ENCODE data around the gene IQCM. TPM values are rescaled to one million over a fixed set of nuclear protein-coding genes. Genes with fewer than 3 reads are reported as not detected.

IQCM gene
- total and polyA plus RNA-seq, 10 of the 15 experiments (the other 5 are each of a cell fraction or from before 2014, with no cell fraction given): not detected

DNA sequence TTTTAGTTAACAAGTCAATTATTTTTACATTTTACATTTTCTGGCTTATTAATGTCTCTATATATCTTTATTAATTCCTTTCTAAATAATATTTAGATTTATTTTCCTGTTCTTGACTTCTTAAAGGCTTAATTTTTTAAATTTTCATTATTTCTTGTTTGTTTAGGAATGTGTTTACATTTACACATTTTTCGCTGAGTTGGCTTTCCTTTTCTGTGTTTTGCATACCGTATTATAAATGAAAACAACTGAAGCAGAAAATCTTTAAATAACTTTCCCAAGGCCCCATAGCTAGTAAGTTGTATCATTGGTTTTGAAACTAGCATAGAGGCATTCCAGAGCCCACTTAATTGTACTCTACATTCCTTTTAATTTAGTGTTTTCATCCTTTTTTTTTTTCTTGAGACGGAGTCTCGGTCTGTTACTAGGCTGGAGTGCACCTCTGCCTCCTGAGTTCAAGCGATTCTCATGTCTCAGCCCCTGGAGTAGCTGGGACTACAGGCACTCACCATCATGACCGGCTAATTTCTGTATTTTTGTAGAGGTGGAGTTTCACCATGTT lies 261.6 kb downstream of the IQCM start:
- no peak for FAIRE-seq
- RAD21 ChIA-PET (ENCODE audit: unreplicated experiment): no interaction called here

More for the DNA sequence above, 261.6 kb downstream of the IQCM start:
- H3K9me3 ChIP-seq (replicated peaks; ENCODE audit: control insufficient read depth, insufficient read depth, low read length): no peaks in the 10 kb centered on the region
- no peaks in the 10 kb centered on the region for H3K36me3 ChIP-seq (ENCODE audit: control insufficient read depth in 2 of 2, insufficient read depth in 2 of 2, low read length in 1 of 2)
- ATAC-seq (no peak), DNase-seq (ENCODE audit: low read depth, low spot score) (no peak)
- ChIA-PET CTCF (no interaction called here), SMC1A (ENCODE audit: uncharacterized antibody, unreplicated experiment) (no interaction called here), POLR2A (no interaction called here)
- H3K4me1 ChIP-seq (ENCODE audit: control insufficient read depth, insufficient read depth, low read length): no peaks in the 10 kb centered on the region
- intact Hi-C loops (cut with micrococcal nuclease; ENCODE audit: unreplicated experiment): no loop called here
- TF ChIP-seq, protein P1, sequence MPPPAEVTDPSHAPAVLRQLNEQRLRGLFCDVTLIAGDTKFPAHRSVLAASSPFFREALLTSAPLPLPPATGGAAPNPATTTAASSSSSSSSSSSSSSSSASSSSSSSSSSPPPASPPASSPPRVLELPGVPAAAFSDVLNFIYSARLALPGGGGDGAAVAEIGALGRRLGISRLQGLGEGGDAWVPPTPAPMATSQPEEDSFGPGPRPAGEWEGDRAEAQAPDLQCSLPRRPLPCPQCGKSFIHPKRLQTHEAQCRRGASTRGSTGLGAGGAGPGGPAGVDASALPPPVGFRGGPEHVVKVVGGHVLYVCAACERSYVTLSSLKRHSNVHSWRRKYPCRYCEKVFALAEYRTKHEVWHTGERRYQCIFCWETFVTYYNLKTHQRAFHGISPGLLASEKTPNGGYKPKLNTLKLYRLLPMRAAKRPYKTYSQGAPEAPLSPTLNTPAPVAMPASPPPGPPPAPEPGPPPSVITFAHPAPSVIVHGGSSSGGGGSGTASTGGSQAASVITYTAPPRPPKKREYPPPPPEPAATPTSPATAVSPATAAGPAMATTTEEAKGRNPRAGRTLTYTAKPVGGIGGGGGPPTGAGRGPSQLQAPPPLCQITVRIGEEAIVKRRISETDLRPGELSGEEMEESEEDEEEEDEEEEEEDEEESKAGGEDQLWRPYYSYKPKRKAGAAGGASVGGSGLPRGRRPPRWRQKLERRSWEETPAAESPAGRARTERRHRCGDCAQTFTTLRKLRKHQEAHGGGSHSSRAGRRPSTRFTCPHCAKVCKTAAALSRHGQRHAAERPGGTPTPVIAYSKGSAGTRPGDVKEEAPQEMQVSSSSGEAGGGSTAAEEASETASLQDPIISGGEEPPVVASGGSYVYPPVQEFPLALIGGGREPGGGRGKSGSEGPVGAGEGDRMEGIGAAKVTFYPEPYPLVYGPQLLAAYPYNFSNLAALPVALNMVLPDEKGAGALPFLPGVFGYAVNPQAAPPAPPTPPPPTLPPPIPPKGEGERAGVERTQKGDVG (CRISPR knock-in tag; IDR thresholded peaks at IDR 0.05): no peak
- no peak for TF ChIP-seq GATAD2B (conservative IDR thresholded peaks at IDR 0.05; ENCODE audit: low read depth)
- no peak for TF ChIP-seq CBX3 (IDR thresholded peaks at IDR 0.05; ENCODE audit: borderline replicate concordance, low read depth)
- no peak for TF ChIP-seq TCF12 (IDR thresholded peaks at IDR 0.05; ENCODE audit: low read depth, low read length)
- TF ChIP-seq FOS (IDR thresholded peaks at IDR 0.05; ENCODE audit: borderline replicate concordance, extremely low read depth, insufficient read length): no peak
- TF ChIP-seq, protein P2, sequence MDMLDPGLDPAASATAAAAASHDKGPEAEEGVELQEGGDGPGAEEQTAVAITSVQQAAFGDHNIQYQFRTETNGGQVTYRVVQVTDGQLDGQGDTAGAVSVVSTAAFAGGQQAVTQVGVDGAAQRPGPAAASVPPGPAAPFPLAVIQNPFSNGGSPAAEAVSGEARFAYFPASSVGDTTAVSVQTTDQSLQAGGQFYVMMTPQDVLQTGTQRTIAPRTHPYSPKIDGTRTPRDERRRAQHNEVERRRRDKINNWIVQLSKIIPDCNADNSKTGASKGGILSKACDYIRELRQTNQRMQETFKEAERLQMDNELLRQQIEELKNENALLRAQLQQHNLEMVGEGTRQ (IDR thresholded peaks at IDR 0.05; ENCODE audit: borderline replicate concordance, low read depth, low read length): no peak
- TF ChIP-seq RAD21 (IDR thresholded peaks at IDR 0.05; ENCODE audit: insufficient read depth, low read depth, low read length): no peak
- no peak for TF ChIP-seq SUZ12 (IDR thresholded peaks at IDR 0.05; ENCODE audit: unreplicated experiment)
- no peak for TF ChIP-seq HDAC6 (IDR thresholded peaks at IDR 0.05; ENCODE audit: unreplicated experiment)
- no peak for TF ChIP-seq IKZF2 (IDR thresholded peaks at IDR 0.05)
- H3K79me2 ChIP-seq (ENCODE audit: control insufficient read depth, insufficient read depth, low read length): no peaks in the 10 kb centered on the region
- H3K27me3 ChIP-seq (replicated peaks in 1 of 2; ENCODE audit: control insufficient read depth in 2 of 2, insufficient read depth in 2 of 2, low read length in 1 of 2): no peaks in the 10 kb centered on the region
- no peak overlapping the region for H3K27ac ChIP-seq (ENCODE audit: control insufficient read depth, insufficient read depth)
- in situ Hi-C loops (cut with MboI): no loop called here
- no peaks in the 10 kb centered on the region for H4K20me1 ChIP-seq (ENCODE audit: control insufficient read depth, insufficient read depth)
- H3K4me2 ChIP-seq (ENCODE audit: control insufficient read depth, insufficient read depth): no peak overlapping the region
- BruUV-seq (replicated peaks): no TSS peak
- no peak overlapping the region for H3K9ac ChIP-seq (ENCODE audit: control insufficient read depth, insufficient read depth, low read length)
- H3K4me3 ChIP-seq: no peak overlapping the region
- no peak overlapping the region for H2AFZ ChIP-seq (ENCODE audit: control insufficient read depth, low read depth, low read length)
- WGBS (ENCODE audit: insufficient coverage, insufficient replicate concordance, low lambda C conversion rate, missing lambda C conversion rate): 21% methylated on average over 5 of the region's 6 CpGs
